ENCODE results near the gene PPP1R18.
A peak's percentile ranks its signal among the peaks of the same experiment; 100 is the strongest.

The PPP1R18 gene, protein sequence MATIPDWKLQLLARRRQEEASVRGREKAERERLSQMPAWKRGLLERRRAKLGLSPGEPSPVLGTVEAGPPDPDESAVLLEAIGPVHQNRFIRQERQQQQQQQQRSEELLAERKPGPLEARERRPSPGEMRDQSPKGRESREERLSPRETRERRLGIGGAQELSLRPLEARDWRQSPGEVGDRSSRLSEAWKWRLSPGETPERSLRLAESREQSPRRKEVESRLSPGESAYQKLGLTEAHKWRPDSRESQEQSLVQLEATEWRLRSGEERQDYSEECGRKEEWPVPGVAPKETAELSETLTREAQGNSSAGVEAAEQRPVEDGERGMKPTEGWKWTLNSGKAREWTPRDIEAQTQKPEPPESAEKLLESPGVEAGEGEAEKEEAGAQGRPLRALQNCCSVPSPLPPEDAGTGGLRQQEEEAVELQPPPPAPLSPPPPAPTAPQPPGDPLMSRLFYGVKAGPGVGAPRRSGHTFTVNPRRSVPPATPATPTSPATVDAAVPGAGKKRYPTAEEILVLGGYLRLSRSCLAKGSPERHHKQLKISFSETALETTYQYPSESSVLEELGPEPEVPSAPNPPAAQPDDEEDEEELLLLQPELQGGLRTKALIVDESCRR

DNA sequence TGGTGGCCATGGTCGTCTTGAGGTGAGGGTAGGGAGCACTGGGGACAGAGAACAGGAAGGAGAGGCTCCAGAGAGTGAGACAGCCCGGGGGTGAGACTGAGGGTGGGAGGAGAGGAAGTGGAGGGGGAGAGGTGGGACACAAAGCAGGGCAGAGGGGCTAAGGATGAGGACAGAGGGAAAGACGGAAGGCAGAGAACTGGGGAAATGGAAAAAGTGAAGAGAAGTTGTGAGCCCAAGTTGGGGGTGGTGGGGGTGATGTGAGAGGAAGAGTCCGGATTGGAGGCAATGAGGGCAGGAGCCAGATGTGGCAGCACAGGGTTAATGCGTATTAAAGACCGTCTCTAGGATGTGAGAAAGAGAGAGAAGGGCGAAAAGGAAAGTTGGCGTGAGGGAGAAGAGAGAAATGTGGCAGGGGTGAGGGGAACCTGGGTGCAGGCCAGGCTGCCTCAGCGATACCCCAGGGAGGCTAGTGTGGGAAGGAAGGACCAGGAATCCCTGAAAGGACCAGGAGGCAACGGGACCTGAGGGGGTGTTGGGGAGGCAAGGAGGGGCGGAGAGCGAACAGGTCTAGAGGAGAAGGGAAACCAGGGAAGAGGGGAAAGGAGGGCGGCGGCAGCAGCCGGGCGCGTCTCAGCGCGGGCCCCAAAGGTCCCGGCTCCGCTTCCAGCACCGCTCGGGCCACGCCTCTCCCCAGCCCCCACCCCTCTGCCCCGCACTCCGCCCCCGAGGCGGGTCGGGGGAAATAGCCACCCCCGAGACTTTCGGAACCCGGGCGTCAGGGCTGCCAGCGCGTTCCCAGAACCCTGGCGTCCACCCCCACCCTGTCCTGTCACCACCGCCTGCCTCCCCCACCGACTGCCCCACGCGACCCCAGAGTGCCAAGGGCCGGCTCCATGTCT, at the start of gene PPP1R18:
PPP1R18 (minus strand) TSS at position 637 of the 899 bp plus-strand sequence; CDS start at position 10, 627 bp downstream.
- DNase-seq (ENCODE audit: extremely low read depth, insufficient read length) = peak; percentile 81
- H3K27me3 ChIP-seq (replicated peaks; ENCODE audit: control insufficient read depth, insufficient read depth, low read length) = no peaks in the 10 kb centered on the region
- peaks cover 2% of the 10 kb centered on the region; the same call in 1 of the 2 replicates for H3K36me3 ChIP-seq (ENCODE audit: control insufficient read depth, insufficient read depth, low read length)
- TF ChIP-seq, protein P1, sequence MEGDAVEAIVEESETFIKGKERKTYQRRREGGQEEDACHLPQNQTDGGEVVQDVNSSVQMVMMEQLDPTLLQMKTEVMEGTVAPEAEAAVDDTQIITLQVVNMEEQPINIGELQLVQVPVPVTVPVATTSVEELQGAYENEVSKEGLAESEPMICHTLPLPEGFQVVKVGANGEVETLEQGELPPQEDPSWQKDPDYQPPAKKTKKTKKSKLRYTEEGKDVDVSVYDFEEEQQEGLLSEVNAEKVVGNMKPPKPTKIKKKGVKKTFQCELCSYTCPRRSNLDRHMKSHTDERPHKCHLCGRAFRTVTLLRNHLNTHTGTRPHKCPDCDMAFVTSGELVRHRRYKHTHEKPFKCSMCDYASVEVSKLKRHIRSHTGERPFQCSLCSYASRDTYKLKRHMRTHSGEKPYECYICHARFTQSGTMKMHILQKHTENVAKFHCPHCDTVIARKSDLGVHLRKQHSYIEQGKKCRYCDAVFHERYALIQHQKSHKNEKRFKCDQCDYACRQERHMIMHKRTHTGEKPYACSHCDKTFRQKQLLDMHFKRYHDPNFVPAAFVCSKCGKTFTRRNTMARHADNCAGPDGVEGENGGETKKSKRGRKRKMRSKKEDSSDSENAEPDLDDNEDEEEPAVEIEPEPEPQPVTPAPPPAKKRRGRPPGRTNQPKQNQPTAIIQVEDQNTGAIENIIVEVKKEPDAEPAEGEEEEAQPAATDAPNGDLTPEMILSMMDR (IDR thresholded peaks at IDR 0.05; ENCODE audit: insufficient read depth, low read length, poor library complexity, severe bottlenecking) = no peak
- H3K4me3 ChIP-seq (replicated peaks; ENCODE audit: low read depth, low read length) = peak within 1 kb of the TSS; percentile 95

DNA sequence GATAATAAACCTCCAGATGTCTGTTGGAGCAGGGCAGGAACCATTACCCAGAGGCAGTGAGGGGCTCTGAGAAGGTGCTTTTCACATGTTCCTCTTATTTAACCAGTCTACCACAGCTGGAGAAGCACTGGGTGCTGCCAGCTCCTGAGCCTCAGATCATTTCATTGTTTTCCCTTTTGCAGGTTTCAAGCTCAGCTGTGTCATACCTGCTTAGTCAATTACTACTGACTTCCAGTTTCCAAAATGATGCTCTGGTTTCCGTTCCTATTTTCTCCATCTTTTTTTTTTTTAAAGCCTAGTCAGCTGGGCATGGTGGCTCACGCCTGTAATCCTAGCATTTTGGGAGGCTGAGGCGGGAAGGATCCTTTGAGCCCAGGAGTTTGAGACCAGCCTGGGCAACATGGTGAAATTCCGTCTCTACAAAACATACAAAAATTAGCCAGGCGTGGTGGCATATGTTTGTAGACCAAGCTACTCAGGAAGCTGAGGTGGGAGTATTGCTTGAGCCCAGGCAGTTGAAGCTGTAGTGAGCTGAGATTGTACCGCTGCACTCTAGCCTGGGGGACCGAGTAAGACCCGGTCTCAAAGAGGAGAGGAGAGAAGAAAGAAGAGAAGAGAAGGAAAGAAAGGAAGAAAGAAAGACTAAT, 49.3 kb upstream of the PPP1R18 start:
- DNase-seq (ENCODE audit: extremely low read depth, insufficient read length) = peak; percentile 65
- H3K4me3 ChIP-seq (replicated peaks; ENCODE audit: low read depth, low read length) = no peak overlapping the region
- H3K27me3 ChIP-seq (replicated peaks; ENCODE audit: control insufficient read depth, insufficient read depth, low read length) = no peaks in the 10 kb centered on the region
- TF ChIP-seq, protein P1 (IDR thresholded peaks at IDR 0.05; ENCODE audit: insufficient read depth, low read length, poor library complexity, severe bottlenecking) = no peak
- peaks cover 14% of the 10 kb centered on the region for H3K36me3 ChIP-seq (ENCODE audit: control insufficient read depth, insufficient read depth, low read length)

DNA sequence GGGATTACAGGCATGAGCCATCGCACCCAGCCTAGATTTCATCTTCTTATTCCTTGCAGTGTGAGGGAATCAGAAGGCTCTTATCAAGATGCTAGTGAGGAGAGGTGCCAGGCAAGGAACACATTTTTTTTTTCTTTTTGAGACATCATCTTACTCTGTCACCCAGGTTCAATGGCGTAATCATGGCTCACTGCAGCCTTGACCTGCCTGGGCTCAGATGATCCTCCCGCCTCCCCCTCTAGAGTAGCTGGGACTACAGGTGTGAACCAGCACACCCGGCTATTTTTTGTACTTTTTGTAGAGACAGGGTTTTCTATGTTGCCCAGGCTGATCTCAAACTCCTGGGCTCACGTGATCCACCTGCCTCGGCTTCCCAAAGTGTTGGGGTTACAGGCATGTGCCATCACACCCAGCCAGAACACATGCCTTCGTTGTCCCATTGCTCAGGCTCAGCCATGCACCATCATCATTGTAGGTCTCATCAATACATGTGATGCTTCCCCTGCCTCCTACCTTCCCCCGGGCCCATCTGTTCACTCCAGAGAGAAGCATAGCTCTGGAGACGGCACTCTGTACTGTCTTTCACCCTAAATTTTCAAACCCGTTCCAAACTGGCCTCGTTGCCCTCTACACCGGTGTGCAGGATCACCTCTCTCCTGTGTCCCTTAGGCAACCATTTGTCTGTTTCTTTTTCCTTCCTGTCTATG, 45.9 kb upstream of the PPP1R18 start:
- no peak overlapping the region for H3K4me3 ChIP-seq (replicated peaks; ENCODE audit: low read depth, low read length)
- no peaks in the 10 kb centered on the region for H3K27me3 ChIP-seq (replicated peaks; ENCODE audit: control insufficient read depth, insufficient read depth, low read length)
- TF ChIP-seq, protein P1 (IDR thresholded peaks at IDR 0.05; ENCODE audit: insufficient read depth, low read length, poor library complexity, severe bottlenecking) = no peak
- no peak for DNase-seq (ENCODE audit: extremely low read depth, insufficient read length)
- peaks cover 14% of the 10 kb centered on the region for H3K36me3 ChIP-seq (ENCODE audit: control insufficient read depth, insufficient read depth, low read length)

DNA sequence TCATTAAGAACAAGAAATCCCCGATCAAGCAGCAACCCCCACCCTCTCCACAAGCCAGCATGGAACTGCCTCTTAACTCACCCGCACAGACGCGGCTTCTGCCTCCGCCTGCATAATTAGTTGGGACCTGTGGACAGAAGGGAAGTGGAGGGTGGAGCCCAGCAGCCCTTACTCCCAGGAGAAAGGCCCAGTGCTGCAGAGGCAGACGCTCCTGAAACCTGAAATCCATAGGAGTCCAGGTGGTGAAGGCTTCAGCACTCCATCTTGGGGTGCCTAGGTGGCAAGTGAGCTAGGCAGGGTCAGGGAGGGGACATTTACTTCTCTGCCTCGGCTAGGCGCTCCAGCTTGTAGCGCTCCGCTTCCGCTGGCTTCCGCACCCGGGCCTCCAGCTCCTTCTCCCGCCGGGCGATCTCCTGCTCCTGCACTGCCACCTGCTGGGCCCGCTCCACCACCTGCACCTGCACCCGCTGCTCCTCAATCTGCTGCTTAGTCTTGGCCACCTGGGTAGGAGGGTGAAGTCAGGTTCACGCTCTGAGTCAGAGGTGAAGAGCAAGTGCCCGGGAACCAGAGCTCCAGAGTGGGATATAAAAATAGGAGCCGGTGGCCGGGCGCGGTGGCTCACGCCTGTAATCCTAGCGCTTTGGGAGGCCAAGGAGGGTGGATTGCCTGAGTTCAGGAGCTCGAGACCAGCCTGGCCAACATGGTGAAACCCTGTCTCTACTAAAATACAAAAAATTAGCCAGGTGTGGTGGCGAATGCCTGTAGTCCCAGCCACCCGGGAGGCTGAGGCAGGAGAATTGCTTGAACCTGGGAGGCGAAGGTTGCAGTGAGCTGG, 44.4 kb upstream of the PPP1R18 start:
- TF ChIP-seq, protein P1 (IDR thresholded peaks at IDR 0.05; ENCODE audit: insufficient read depth, low read length, poor library complexity, severe bottlenecking) = peak; percentile 88
- H3K4me3 ChIP-seq (replicated peaks; ENCODE audit: low read depth, low read length) = no peak overlapping the region

More for the DNA sequence above, 44.4 kb upstream of the PPP1R18 start:
- DNase-seq (ENCODE audit: extremely low read depth, insufficient read length) = peak; percentile 87
- Histone ChIP-seq H3K27me3 (replicated peaks; ENCODE audit: control insufficient read depth, insufficient read depth, low read length) (no peaks in the 10 kb centered on the region), H3K36me3 (ENCODE audit: control insufficient read depth, insufficient read depth, low read length) (peaks cover 17% of the 10 kb centered on the region)

Measured in GM06990 (cell line).